ENCODE data around the gene RSPH10B2. TPM values are rescaled to one million over a fixed set of nuclear protein-coding genes. Genes with fewer than 3 reads are reported as not detected.
"Not testable (repeated sequence)": the region's sequence is repeated elsewhere in the genome, so short reads cannot be mapped to it uniquely, and the experiment has no call there.

Gene RSPH10B2
- total and polyA plus RNA-seq, 2 of the 13 experiments (the other 11 are each of a cell fraction or from before 2014, with no cell fraction given) = 0.31 TPM; not detected in 1

DNA sequence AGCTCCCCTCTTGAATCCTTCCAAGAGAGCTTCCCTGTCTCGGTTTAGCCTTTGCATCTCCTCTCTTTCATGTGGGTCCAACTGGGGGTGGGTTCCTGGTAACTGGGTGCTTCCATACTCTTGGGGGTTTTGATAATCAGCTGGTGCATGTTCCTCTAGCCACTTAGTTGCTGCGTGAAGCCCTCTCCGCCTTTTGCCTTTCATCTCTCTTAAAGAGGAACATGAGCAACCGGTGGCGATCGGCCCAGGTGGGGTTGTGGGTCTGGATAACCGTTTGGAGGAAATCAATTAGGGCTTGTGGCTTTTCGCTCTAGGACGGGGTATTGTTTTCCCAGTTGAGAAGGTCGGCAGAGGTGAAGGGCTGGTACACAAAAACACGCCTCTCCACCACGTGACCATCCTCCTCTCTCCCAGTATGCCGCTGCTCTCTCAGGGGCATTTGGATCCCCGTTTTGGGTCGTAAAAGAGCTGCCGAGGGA lies 92.1 kb downstream of the RSPH10B2 start (continued):
- TF ChIP-seq ZNF501 (CRISPR knock-in tag; IDR thresholded peaks at IDR 0.05) (peak; percentile 85), RAD51 (IDR thresholded peaks at IDR 0.05; ENCODE audit: borderline replicate concordance) (peak; percentile 76), TBX2 (CRISPR knock-in tag; IDR thresholded peaks at IDR 0.05; ENCODE audit: borderline replicate concordance) (peak; percentile 33; the same call in 1 of the 2 replicates), TGIF2 (CRISPR knock-in tag; IDR thresholded peaks at IDR 0.05) (peak; percentile 31; the same call in 1 of the 2 replicates), FOXO1 (CRISPR knock-in tag; IDR thresholded peaks at IDR 0.05) (peak; percentile 24; the same call in 1 of the 2 replicates), FOXP1 (CRISPR knock-in tag; IDR thresholded peaks at IDR 0.05) (peak; percentile 43; the same call in 1 of the 2 replicates), NR2F1 (CRISPR knock-in tag; IDR thresholded peaks at IDR 0.05) (peak in 1 of 2 experiments; percentile 11; a peak in 2 of 4 replicates), ZNF350 (CRISPR knock-in tag; IDR thresholded peaks at IDR 0.05; ENCODE audit: borderline replicate concordance, low read depth) (peak; percentile 37; the same call in 1 of the 2 replicates), POGZ (CRISPR knock-in tag; IDR thresholded peaks at IDR 0.05) (peak; percentile 32; the same call in 1 of the 2 replicates), ZNF709 (CRISPR knock-in tag; IDR thresholded peaks at IDR 0.05) (peak; percentile 36; the same call in 1 of the 2 replicates), ZNF607 (CRISPR knock-in tag; IDR thresholded peaks at IDR 0.05; ENCODE audit: borderline replicate concordance) (0 out of 2 replicates have a peak, but pooled peaks have one; percentile 29), ZNF605 (CRISPR knock-in tag; IDR thresholded peaks at IDR 0.05) (0 out of 2 replicates have a peak, but pooled peaks have one; percentile 37), ZNF331 (CRISPR knock-in tag; IDR thresholded peaks at IDR 0.05) (0 out of 2 replicates have a peak, but pooled peaks have one; percentile 5), PHF21A (CRISPR knock-in tag; IDR thresholded peaks at IDR 0.05) (0 out of 2 replicates have a peak, but pooled peaks have one; percentile 13), ZNF572 (CRISPR knock-in tag; IDR thresholded peaks at IDR 0.05) (0 out of 2 replicates have a peak, but pooled peaks have one; percentile 38), LCORL (CRISPR knock-in tag; IDR thresholded peaks at IDR 0.05) (peak; percentile 60; the same call in 1 of the 2 replicates), TARDBP (CRISPR knock-in tag; IDR thresholded peaks at IDR 0.05) (0 out of 2 replicates have a peak, but pooled peaks have one; percentile 32)
- TF ChIP-seq FOXP1, LCORL (IDR thresholded peaks at IDR 0.05): not testable (repeated sequence)
- TF ChIP-seq, protein P1, sequence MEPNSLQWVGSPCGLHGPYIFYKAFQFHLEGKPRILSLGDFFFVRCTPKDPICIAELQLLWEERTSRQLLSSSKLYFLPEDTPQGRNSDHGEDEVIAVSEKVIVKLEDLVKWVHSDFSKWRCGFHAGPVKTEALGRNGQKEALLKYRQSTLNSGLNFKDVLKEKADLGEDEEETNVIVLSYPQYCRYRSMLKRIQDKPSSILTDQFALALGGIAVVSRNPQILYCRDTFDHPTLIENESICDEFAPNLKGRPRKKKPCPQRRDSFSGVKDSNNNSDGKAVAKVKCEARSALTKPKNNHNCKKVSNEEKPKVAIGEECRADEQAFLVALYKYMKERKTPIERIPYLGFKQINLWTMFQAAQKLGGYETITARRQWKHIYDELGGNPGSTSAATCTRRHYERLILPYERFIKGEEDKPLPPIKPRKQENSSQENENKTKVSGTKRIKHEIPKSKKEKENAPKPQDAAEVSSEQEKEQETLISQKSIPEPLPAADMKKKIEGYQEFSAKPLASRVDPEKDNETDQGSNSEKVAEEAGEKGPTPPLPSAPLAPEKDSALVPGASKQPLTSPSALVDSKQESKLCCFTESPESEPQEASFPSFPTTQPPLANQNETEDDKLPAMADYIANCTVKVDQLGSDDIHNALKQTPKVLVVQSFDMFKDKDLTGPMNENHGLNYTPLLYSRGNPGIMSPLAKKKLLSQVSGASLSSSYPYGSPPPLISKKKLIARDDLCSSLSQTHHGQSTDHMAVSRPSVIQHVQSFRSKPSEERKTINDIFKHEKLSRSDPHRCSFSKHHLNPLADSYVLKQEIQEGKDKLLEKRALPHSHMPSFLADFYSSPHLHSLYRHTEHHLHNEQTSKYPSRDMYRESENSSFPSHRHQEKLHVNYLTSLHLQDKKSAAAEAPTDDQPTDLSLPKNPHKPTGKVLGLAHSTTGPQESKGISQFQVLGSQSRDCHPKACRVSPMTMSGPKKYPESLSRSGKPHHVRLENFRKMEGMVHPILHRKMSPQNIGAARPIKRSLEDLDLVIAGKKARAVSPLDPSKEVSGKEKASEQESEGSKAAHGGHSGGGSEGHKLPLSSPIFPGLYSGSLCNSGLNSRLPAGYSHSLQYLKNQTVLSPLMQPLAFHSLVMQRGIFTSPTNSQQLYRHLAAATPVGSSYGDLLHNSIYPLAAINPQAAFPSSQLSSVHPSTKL (CRISPR knock-in tag; IDR thresholded peaks at IDR 0.05) = 0 out of 2 replicates have a peak, but pooled peaks have one; percentile 20
- TF ChIP-seq, protein P2, sequence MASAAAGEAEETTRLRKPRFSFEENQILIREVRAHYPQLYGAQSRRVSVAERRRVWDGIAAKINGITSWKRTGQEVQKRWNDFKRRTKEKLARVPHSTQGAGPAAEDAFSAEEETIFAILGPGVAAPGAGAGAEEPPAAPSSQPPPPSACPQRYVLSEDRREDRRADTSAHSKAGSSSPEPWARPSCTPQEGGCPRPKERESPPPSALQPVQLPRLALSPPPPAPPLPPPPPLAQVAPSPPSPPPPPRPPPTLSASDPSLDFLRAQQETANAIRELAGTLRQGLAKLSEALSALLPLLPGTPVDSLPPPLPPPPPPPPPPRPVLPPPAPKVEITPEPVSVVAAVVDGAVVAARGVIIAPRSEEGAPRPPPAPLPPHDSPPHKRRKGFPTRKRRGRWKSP (CRISPR knock-in tag; IDR thresholded peaks at IDR 0.05) = peak; percentile 71

DNA sequence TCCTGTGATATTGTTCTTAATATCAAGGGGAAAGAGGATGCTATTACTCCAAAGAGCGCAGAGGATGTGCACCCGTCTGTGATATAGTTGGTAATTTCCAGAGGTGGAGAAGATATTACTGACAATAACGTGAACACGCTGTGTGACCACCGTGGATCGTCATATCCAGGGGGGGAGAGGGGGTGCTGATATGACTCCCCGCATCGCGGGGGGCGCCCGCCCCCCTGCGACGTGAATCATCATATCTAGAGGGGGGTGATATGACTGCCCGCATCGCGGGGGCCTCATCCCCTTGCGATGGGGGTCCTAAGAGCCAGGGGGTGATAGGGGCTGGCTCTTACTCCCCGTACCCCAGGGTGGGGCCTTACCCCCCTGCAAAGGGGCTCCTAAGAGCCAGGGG lies 93.8 kb downstream of the RSPH10B2 start:
- H3K27ac ChIP-seq (ENCODE audit: extremely low read length, insufficient read depth, low read length); CTCF ChIA-PET (ENCODE audit: low intra/inter-chr PET ratio, low total read pairs); H4K20me1 ChIP-seq (ENCODE audit: insufficient read depth, low read length); FAIRE-seq; H3K9ac ChIP-seq (ENCODE audit: insufficient read depth, low read depth, low read length); DNase-seq (ENCODE audit: low spot score); in situ Hi-C loops (cut with HindIII; ENCODE audit: extremely low pct_ligation_motif_present, low pct_unique_long_range_greater_than_20kb); intact Hi-C loops (cut with micrococcal nuclease; ENCODE audit: unreplicated experiment); ATAC-seq; H3K4me3 ChIP-seq (replicated peaks in 1 of 3; ENCODE audit: insufficient read depth in 1 of 3, low read depth in 2 of 3, low read length in 3 of 3); H2AFZ ChIP-seq (ENCODE audit: low read length); H3K9me3 ChIP-seq (ENCODE audit: low read length); H3K79me2 ChIP-seq (ENCODE audit: insufficient read depth, low read length); H3K4me2 ChIP-seq (ENCODE audit: low read depth, low read length); BruUV-seq (replicated peaks); H3K36me3 ChIP-seq (replicated peaks in 1 of 2; ENCODE audit: control insufficient read depth in 1 of 2, insufficient read depth in 2 of 2, low read length in 2 of 2); H3K27me3 ChIP-seq (ENCODE audit: control insufficient read depth in 1 of 2, insufficient read depth in 2 of 2, low read length in 2 of 2); POLR2A ChIA-PET: not testable (repeated sequence)
- H3K4me1 ChIP-seq (ENCODE audit: insufficient read depth, low read length) = peaks cover 33% of the 10 kb centered on the region
- 68% methylated on average over 18 of the region's 18 CpGs for WGBS (ENCODE audit: low lambda C conversion rate)

All from HepG2 (cell line).